Neural progenitor cell (in vitro differentiated cells): ENCODE results near the gene LBX1. TPM values are rescaled to one million over a fixed set of nuclear protein-coding genes. Genes with fewer than 3 reads are reported as not detected.

Experiments
- DNase-seq: peaks from one replicate; pipeline ENCODE4 v3.0.0-alpha.2; 2016; ENCODE audit warnings: low spot score
- H2AFZ ChIP-seq: fragments of 200-600 bp; sonication (generic); replicated peaks from 2 replicates; pipeline ENCODE4 v1.6.1; 2016; ENCODE audit warnings: antibody characterized with exemption
- H3F3A ChIP-seq: fragments of 200-600 bp; sonication (generic); 2 replicates; pipeline ENCODE4 v1.6.1; 2016; ENCODE audit warnings: antibody characterized with exemption, low read depth
- H3K27ac ChIP-seq: fragments of 200-600 bp; sonication (generic); 2 replicates; pipeline ENCODE4 v1.5.1; 2016; ENCODE audit warnings: mild to moderate bottlenecking
- H3K27me3 ChIP-seq: fragments of 200-600 bp; sonication (generic); 2 replicates; pipeline ENCODE4 v1.6.1; 2016; ENCODE audit warnings: mild to moderate bottlenecking, moderate library complexity
- H3K36me3 ChIP-seq: fragments of 200-600 bp; sonication (generic); 2 replicates; pipeline ENCODE4 v1.5.1; 2016
- H3K4me1 ChIP-seq: fragments of 200-600 bp; sonication (generic); 2 replicates; pipeline ENCODE4 v1.6.1; 2016; ENCODE audit warnings: mixed run types
- H3K4me2 ChIP-seq: fragments of 200-600 bp; sonication (generic); 2 replicates; pipeline ENCODE4 v1.6.1; 2016
- H3K4me3 ChIP-seq: fragments of 200-600 bp; sonication (generic); 2 replicates; pipeline ENCODE4 v1.5.1; 2016
- H3K79me2 ChIP-seq: fragments of 200-600 bp; sonication (generic); 2 replicates; pipeline ENCODE4 v1.6.1; 2016; ENCODE audit warnings: low read depth
- H3K9ac ChIP-seq: fragments of 200-600 bp; sonication (generic); 2 replicates; pipeline ENCODE4 v1.6.1; 2016
- H3K9me3 ChIP-seq: fragments of 200-600 bp; sonication (generic); 2 replicates; pipeline ENCODE4 v1.5.1; 2016; ENCODE audit warnings: low read depth
- H4K20me1 ChIP-seq: fragments of 200-600 bp; sonication (generic); 2 replicates; pipeline ENCODE4 v1.6.1; 2016; ENCODE audit warnings: low read depth
- H3K27ac Mint-ChIP-seq: 3 replicates; pipeline ENCODE4 v1.8.0; 2021; ENCODE audit warnings: mixed read lengths
- H3K27me3 Mint-ChIP-seq: 2 replicates; pipeline ENCODE4 v1.8.0; 2022; ENCODE audit warnings: low read depth, mild to moderate bottlenecking, inconsistent platforms, moderate library complexity, mixed read lengths; ENCODE audit not compliant: insufficient read depth
- H3K36me3 Mint-ChIP-seq: 3 replicates; pipeline ENCODE4 v1.8.0; 2021; ENCODE audit warnings: mixed read lengths
- H3K4me1 Mint-ChIP-seq: 3 replicates; pipeline ENCODE4 v1.8.0; 2021; ENCODE audit warnings: mixed read lengths
- H3K4me3 Mint-ChIP-seq: 3 replicates; pipeline ENCODE4 v1.8.0; 2021; ENCODE audit warnings: mild to moderate bottlenecking, moderate library complexity, mixed read lengths
- H3K9me3 Mint-ChIP-seq: 3 replicates; pipeline ENCODE4 v1.8.0; 2020; ENCODE audit warnings: mixed read lengths
- EZH2 ChIP-seq: fragments of 200-600 bp; sonication (generic); IDR thresholded peaks from 2 replicates; pipeline ENCODE4 v1.6.1; 2017; ENCODE audit warnings: antibody characterized with exemption, mild to moderate bottlenecking, moderate library complexity
- EZH2phosphoT487 ChIP-seq: fragments of 200-600 bp; sonication (generic); IDR thresholded peaks from 2 replicates; pipeline ENCODE4 v1.6.1; 2017; ENCODE audit warnings: antibody characterized with exemption
- total RNA-seq: library from RNA; depleted of rRNA; stranded (reverse); fragments of >200 nt; gene quantifications from 2 replicates; pipeline ENCODE4 v1.2.3, GENCODE V29; 2015; ENCODE audit warnings: low replicate concordance
- TF ChIP-seq, protein P1 (sequence below): fragments of 200-600 bp; sonication (generic); IDR thresholded peaks from 2 replicates; pipeline ENCODE4 v1.5.1; 2017; ENCODE audit warnings: antibody characterized with exemption, mild to moderate bottlenecking

Gene LBX1
- total RNA-seq, 1 donor from 2014 or later, result not detected

DNA sequence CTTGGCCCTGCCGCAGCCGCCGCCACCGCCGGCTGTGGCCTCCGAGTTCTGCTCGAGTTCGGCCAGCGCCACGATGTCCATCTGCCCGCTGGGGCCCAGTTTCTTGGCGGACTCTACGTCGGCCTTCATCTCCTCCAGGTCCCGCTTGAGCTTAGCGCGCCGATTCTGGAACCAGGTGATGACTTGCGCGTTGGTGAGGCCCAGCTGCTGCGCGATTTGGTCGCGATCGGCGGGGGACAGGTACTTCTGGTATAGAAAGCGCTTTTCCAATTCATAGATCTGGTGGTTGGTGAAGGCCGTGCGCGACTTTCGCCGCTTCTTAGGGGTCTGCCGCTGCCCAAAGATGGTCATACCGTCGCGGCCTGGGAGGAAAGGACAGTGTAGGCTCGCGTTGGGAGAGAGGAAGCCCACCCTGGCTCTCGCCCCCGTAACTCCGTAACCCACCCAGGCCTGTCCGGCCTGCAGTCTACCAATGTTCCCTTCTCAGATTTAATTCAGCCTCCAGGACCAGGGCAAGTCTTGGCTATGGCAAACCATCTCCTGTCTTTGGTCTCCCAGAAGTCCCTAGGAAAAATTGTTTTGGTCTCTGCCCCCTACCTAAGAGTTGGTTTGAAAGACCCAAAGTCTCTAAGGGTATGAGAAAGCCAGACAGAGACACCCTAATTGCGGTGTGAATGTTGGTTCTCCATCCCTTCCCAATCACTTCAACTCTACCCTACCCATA, 1.7 kb downstream of the LBX1 start:
- no peak overlapping the region for H2AFZ ChIP-seq
- no peak overlapping the region for H3K27ac Mint-ChIP-seq

DNA sequence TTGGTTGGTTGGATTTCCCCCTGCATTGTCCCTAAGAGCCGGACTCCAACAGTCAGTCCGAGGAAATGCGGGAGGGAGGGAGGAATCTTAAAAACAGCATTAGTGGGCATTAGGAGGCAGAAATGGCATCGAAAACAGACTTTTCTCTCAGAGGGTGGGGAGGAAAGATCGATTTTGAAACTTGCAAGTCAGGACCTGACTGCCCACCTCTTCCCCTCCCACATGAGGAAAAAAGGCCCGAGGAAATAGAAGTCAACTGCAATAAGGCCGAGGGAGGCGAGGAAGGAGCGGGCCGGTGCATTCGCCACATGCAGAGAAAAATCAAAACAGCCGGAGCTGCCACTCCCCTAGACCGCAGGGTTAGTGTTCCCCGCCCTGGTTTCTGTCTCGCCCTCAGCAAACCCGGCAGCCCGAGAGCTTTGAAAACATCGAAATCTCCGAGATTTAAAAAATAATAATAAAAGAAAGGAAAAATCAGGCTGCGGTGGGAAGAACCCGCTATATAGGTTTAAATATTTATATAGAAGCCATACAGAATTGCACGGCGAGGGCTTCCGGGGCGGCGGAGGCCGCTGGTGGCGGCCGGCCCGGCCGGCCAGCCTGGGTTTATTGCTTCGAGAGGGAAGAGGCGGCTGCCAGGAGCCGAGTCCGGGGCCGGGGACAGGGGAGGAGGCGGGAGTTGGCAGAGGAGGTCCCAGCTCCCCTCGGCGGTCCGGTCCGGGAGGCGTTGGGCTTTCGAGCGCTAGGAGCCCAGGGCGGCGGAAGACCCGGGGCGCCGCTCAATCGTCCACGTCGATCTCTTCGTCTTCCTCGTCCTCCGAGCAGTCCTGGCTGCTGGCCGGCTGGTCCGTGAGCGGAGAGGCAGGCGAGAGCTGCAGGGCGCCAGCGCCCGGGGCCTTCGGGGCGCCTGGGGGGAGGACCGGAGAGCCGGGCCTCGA, 2.5 kb downstream of the LBX1 start:
- H3K36me3 Mint-ChIP-seq, result peaks cover 2% of the 10 kb centered on the region
- Histone ChIP-seq H3K4me2 (peak overlapping the region; percentile 23), H3F3A (peaks cover 42% of the 10 kb centered on the region), H3K9ac (no peak overlapping the region), H3K9me3 (no peaks in the 10 kb centered on the region), H3K27ac (no peak overlapping the region), H4K20me1 (peaks cover 99% of the 10 kb centered on the region), H3K36me3 (no peaks in the 10 kb centered on the region), H2AFZ (no peak overlapping the region), H3K79me2 (no peaks in the 10 kb centered on the region), H3K4me1 (peaks cover 38% of the 10 kb centered on the region), H3K4me3 (no peak overlapping the region), H3K27me3 (peaks cover 100% of the 10 kb centered on the region)
- TF ChIP-seq EZH2phosphoT487 (peak; percentile 94), EZH2 (peak; percentile 93)
- TF ChIP-seq, protein P1, sequence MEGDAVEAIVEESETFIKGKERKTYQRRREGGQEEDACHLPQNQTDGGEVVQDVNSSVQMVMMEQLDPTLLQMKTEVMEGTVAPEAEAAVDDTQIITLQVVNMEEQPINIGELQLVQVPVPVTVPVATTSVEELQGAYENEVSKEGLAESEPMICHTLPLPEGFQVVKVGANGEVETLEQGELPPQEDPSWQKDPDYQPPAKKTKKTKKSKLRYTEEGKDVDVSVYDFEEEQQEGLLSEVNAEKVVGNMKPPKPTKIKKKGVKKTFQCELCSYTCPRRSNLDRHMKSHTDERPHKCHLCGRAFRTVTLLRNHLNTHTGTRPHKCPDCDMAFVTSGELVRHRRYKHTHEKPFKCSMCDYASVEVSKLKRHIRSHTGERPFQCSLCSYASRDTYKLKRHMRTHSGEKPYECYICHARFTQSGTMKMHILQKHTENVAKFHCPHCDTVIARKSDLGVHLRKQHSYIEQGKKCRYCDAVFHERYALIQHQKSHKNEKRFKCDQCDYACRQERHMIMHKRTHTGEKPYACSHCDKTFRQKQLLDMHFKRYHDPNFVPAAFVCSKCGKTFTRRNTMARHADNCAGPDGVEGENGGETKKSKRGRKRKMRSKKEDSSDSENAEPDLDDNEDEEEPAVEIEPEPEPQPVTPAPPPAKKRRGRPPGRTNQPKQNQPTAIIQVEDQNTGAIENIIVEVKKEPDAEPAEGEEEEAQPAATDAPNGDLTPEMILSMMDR, result no peak
- H3K27me3 Mint-ChIP-seq, result peaks cover 84% of the 10 kb centered on the region
- peak; percentile 62 for DNase-seq
- peaks cover 35% of the 10 kb centered on the region for H3K4me1 Mint-ChIP-seq
- peak overlapping the region; percentile 43 for H3K4me3 Mint-ChIP-seq
- H3K27ac Mint-ChIP-seq, result no peak overlapping the region
- H3K9me3 Mint-ChIP-seq, result peaks cover 4% of the 10 kb centered on the region

More for the DNA sequence above, 1.7 kb downstream of the LBX1 start:
- Histone ChIP-seq H3F3A (peaks cover 42% of the 10 kb centered on the region), H3K4me2 (no peak overlapping the region), H3K27ac (no peak overlapping the region), H3K27me3 (peaks cover 100% of the 10 kb centered on the region), H3K4me3 (no peak overlapping the region), H3K4me1 (peaks cover 38% of the 10 kb centered on the region), H3K36me3 (no peaks in the 10 kb centered on the region), H3K79me2 (no peaks in the 10 kb centered on the region), H3K9me3 (no peaks in the 10 kb centered on the region), H3K9ac (no peak overlapping the region), H4K20me1 (peaks cover 99% of the 10 kb centered on the region)
- no peak for DNase-seq
- TF ChIP-seq EZH2 (peak; percentile 61), EZH2phosphoT487 (peak; percentile 86)
- TF ChIP-seq, protein P1, result no peak
- H3K4me1 Mint-ChIP-seq, result peaks cover 31% of the 10 kb centered on the region
- H3K36me3 Mint-ChIP-seq, result peaks cover 2% of the 10 kb centered on the region
- H3K27me3 Mint-ChIP-seq, result peaks cover 85% of the 10 kb centered on the region
- H3K9me3 Mint-ChIP-seq, result peaks cover 4% of the 10 kb centered on the region
- peak overlapping the region; percentile 64 for H3K4me3 Mint-ChIP-seq

DNA sequence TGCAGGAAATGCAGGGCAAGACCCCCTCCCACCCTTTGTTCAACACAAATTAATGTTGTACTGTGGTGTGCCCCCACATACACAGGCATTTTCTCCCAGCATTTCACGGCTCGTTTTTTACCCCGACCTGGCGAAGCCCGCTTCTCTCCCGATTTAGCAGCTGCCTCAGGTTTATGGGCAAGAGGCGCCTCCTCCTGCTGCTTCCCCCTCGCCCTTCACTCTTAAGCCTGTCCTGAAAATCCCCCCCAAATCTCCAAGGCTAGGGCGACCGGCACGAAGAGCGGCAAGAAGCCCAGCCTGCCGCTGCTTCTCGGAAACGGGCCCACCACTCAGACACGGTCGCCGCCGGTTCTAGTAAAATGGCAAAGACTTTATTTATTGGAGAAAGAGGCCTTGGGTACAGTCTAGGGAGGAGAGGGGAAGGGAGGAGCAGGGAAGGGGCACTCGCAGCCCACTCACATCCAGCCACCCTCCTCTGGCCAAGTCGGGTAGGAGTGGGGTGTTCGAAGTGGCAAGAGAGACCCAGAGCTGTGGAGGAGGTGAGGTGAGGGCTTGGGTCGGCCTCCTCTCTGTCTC, 3.3 kb downstream of the LBX1 start:
- H2AFZ ChIP-seq, result no peak overlapping the region
- peak; percentile 13 for TF ChIP-seq EZH2phosphoT487
- TF ChIP-seq, protein P1, result no peak
- TF ChIP-seq EZH2, result peak; percentile 41
- H3F3A ChIP-seq, result peaks cover 42% of the 10 kb centered on the region
- H3K27ac Mint-ChIP-seq, result no peak overlapping the region
- H3K9me3 Mint-ChIP-seq, result peaks cover 8% of the 10 kb centered on the region
- H3K27me3 Mint-ChIP-seq, result peaks cover 84% of the 10 kb centered on the region
- no peak overlapping the region for H3K27ac ChIP-seq
- H3K9me3 ChIP-seq, result no peaks in the 10 kb centered on the region
- H3K36me3 Mint-ChIP-seq, result peaks cover 2% of the 10 kb centered on the region
- no peak for DNase-seq
- peaks cover 38% of the 10 kb centered on the region for H3K4me1 ChIP-seq
- peak overlapping the region; percentile 43 for H3K4me3 Mint-ChIP-seq
- H3K4me2 ChIP-seq, result no peak overlapping the region
- peaks cover 38% of the 10 kb centered on the region for H3K4me1 Mint-ChIP-seq
- H3K27me3 ChIP-seq, result peaks cover 100% of the 10 kb centered on the region
- no peaks in the 10 kb centered on the region for H3K36me3 ChIP-seq
- no peak overlapping the region for H3K4me3 ChIP-seq
- no peak overlapping the region for H3K9ac ChIP-seq
- H4K20me1 ChIP-seq, result peaks cover 99% of the 10 kb centered on the region
- no peaks in the 10 kb centered on the region for H3K79me2 ChIP-seq
